D721Med (cell line): ENCODE measurements around the gene SIKE1.
"Not testable (repeated sequence)": the region's sequence is repeated elsewhere in the genome, so short reads cannot be mapped to it uniquely, and the experiment has no call there.

Experiments used
- DNase-seq: peaks from one replicate; pipeline ENCODE4 v3.0.0; 2011; ENCODE audit warnings: low spot score; ENCODE audit not compliant: insufficient read length
- FAIRE-seq: peaks from 2 replicates; lab custom pipeline; 2011; peaks lifted over from hg19 to GRCh38; lab: Jason Lieb, UNC
- CTCF ChIP-seq: IDR thresholded peaks from 2 replicates; pipeline ENCODE4 v1.5.1; 2012; ENCODE audit warnings: mild to moderate bottlenecking, control low read depth; ENCODE audit not compliant: insufficient read depth; ENCODE audit errors: missing control alignments

SIKE1 gene

GRCh38 chr1:114780344-114781226 lies at the start of gene SIKE1:
TSS of gene SIKE1 (minus strand) at chr1:114780685. CDS start at chr1:114780607, 78 bp downstream.
- FAIRE-seq (no peak), DNase-seq (peak; percentile 58)
- no peak for TF ChIP-seq CTCF

- not testable (repeated sequence) for DNase-seq, FAIRE-seq
Observed at GRCh38 chr1:114830075-114830474, 49.6 kb upstream of the SIKE1 start.

GRCh38 chr1:114828251-114828650 lies 47.8 kb upstream of the SIKE1 start:
- FAIRE-seq (no peak), DNase-seq (no peak)
- no peak for TF ChIP-seq CTCF

- TF ChIP-seq CTCF, result no peak
- DNase-seq (no peak), FAIRE-seq (no peak)
Observed at GRCh38 chr1:114821978-114822377, 41.5 kb upstream of the SIKE1 start.

DNA sequence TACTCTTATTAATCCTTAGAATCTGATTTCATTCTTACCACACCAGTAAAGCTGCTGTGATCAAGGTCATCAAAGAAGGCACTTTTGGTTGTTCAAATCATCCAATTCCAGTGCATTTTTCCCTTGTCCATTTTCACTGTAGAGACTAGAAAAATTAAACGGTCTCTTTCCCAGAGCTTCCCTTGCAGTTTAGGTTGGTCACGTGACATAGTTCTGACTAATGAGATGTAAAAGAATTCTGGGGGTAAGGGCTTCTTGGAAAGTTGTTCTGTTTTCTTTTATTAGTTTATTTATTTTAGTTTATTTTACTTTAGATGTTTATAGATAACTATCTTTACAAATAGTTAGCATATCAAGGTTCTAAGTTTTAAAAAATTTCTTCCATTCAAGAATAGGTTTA lies 39.9 kb upstream of the SIKE1 start:
- TF ChIP-seq CTCF, result no peak
- DNase-seq (no peak), FAIRE-seq (no peak)

DNA sequence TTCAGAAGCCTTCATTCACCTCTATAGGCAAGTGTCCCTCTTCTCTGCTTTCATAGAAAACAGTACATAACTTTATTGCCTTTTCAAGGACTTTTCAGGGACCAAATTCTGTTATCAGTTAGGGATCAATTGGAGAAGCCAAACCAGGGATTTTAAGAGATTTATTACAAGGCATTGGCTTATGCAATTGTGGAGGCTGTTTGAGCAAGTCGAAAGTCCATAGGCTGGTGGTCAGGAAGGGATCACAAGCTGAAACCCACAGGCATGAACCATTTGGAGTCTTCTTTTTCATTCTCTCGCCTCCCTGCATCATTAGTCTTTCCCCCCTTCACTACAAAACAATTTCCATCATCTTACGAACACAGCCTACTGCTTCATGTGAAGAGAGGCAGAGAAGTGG lies 39.4 kb upstream of the SIKE1 start:
- TF ChIP-seq CTCF, result no peak
- DNase-seq (no peak), FAIRE-seq (no peak)

DNA sequence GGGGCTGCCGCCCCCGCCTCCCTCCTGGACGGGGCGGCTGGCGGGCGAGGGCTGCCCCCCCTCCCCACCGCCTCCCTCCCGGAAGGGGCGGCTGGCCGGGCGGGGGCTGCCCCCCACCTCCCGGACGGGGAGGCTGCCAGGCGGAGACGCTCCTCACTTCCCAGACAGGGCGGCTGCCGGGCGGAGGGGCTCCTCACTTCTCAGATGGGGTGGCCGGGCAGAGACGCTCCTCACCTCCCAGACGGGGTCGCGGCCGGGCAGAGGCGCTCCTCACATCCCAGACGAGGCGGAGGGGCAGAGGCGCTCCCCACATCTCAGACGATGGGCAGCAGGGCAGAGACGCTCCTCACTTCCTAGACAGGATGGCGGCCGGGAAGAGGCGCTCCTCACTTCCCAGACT lies 24.0 kb upstream of the SIKE1 start:
- not testable (repeated sequence) for DNase-seq, FAIRE-seq

- no peak for TF ChIP-seq CTCF
- DNase-seq (no peak), FAIRE-seq (no peak)
Observed at GRCh38 chr1:114803001-114803400, 22.5 kb upstream of the SIKE1 start.
